Activated CD4-positive, alpha-beta T cell treated with anti-CD3 and anti-CD28 coated beads for 36 hours (primary cell): Measurements from ENCODE around the gene BRME1. TPM values are rescaled to one million over a fixed set of nuclear protein-coding genes. Genes with fewer than 3 reads are reported as not detected.

Source experiments
- ATAC-seq: fragments of 200-7000 bp; cut with Tn5 transposase; one replicate; pipeline ENCODE4 v1.10.0; 2021; ENCODE audit warnings: mild to moderate bottlenecking, moderate library complexity
- CTCF ChIA-PET: fragments of 350-600 bp; sonication (Branson Sonifier 250); formaldehyde crosslinking; loops from one replicate; lab custom pipeline; 2021; ENCODE audit warnings: antibody characterized with exemption; lab: Charles Lee
- POLR2A ChIA-PET: fragments of 350-600 bp; sonication (Branson Sonifier 250); formaldehyde crosslinking; loops from one replicate; lab custom pipeline; 2021; ENCODE audit warnings: antibody characterized with exemption, inconsistent platforms; lab: Charles Lee
- DNase-seq: peaks from one replicate; pipeline ENCODE4 v3.0.0-alpha.2; 2020
- H3K27ac Mint-ChIP-seq: one replicate; pipeline ENCODE4 v1.8.0; 2021; ENCODE audit warnings: mixed read lengths
- H3K27me3 Mint-ChIP-seq: one replicate; pipeline ENCODE4 v1.8.0; 2021; ENCODE audit warnings: mixed read lengths
- H3K36me3 Mint-ChIP-seq: one replicate; pipeline ENCODE4 v1.8.0; 2021; ENCODE audit warnings: low read depth, mixed read lengths
- H3K4me1 Mint-ChIP-seq: one replicate; pipeline ENCODE4 v1.8.0; 2021; ENCODE audit warnings: mixed read lengths
- H3K4me3 Mint-ChIP-seq: one replicate; pipeline ENCODE4 v1.8.0; 2021; ENCODE audit warnings: mild to moderate bottlenecking, moderate library complexity, mixed read lengths
- H3K9me3 Mint-ChIP-seq: one replicate; pipeline ENCODE4 v1.8.0; 2021; ENCODE audit warnings: low read depth, mixed read lengths
- intact Hi-C, 2 experiments: fragments of 100-400 bp; cut with DNase I in 1 of 2; cut with micrococcal nuclease in 1 of 2; formaldehyde crosslinking; loops; one replicate each; pipeline versions ENCODE4 v1.14.2 to v1.15.1; 2022 to 2024; cut with DNase I, micrococcal nuclease
- total RNA-seq, 2 experiments: library from RNA; stranded (reverse); gene quantifications; one replicate each; pipeline ENCODE4 v1.2.3, GENCODE V29; 2021

Gene BRME1
- total RNA-seq, result 1 to 10 TPM; 5.3 to 5.5 TPM

DNA sequence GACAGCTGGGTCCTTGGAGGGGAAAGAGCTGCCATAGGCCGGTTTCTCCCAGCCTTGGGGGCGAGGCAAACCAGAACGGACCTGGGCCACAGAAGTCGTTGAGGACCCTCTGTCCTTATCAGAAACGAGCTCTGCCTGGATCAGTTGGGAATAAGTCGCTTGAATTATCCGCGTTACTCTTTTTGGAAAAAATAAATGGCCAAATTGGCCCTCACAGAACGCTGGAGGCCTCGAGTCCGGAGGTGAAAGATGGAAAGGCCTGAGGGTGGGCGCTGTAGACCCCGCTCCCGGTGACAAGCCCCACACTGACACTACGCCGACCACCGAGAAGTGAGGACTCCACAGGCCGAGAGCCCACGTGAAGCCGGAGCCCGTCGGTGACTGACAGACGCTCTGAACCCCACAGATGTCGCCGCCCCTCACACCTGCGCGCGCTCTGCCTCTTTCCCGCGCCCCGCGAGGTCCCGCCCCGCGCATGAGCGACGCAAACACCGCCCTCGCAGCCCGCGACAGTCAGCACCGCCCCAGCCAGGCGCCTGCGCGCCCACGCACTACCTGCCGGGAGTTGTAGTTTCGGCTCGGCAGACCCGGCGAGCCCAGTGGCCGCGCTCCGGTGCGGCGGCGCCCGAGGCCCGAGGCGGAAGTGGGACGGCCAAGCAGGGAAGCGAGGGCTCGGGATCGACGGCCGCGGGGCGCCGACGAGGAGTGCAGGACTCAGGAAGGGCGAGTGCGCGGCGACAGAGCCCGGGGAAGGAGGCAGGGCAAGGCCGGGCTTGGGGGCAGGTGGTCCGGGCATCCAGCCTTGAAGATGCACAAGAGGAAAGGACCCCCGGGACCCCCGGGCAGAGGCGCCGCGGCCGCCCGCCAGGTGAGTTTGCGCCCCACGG is at the start of gene BRME1, which contains the start of gene CC2D1A:
TSS of gene BRME1 (minus strand) at position 484 of the 887 bp plus-strand sequence. CDS start 1,225 bp downstream, outside the sequence.
TSS of gene CC2D1A (plus strand) at position 568 of the 887 bp plus-strand sequence. CDS start at position 809, 241 bp downstream.
- peak within 1 kb of the TSS; percentile 93 for H3K27ac Mint-ChIP-seq
- CTCF ChIA-PET, result interaction anchor here (0.5 to 1.3 kb wide), 6 partner anchors 10 to 156 kb away, joined by 3 read pairs; partner anchors contain the start of genes IL27RA and PALM3

DNA sequence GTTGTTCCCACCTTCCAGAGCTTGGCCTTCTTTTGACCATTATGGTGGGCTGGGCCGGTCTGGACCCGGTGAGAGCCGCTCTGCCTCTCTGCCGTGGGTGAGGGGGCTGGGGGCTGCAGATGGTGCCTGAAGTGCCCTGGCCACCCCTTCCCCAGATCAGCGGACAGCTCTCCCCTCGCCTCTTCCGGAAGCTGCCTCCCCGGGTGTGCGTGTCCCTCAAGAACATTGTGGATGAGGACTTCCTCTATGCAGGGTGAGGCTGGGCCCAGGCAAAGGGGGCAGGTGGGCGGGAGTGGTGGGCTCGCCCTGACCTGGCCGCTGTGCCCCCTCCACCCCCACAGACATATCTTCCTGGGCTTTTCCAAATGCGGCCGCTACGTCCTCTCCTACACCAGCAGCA is 48.3 kb upstream of the BRME1 start:
- no peaks in the 10 kb centered on the region for H3K9me3 Mint-ChIP-seq
- peaks cover 16% of the 10 kb centered on the region for H3K4me1 Mint-ChIP-seq
- peak overlapping the region; percentile 88 for H3K4me3 Mint-ChIP-seq
- peaks cover 20% of the 10 kb centered on the region for H3K36me3 Mint-ChIP-seq
- no peak overlapping the region for H3K27ac Mint-ChIP-seq
- ChIA-PET CTCF (interaction anchor here (0.6 to 1.5 kb wide), 2 partner anchors 33 to 118 kb away, joined by 3 to 4 read pairs; partner anchors contain the start of gene MISP3), POLR2A (interaction anchor here (0.8 kb wide), 1 partner anchor 47 kb away, joined by 3 read pairs; no protein-coding TSS in a partner anchor)
- intact Hi-C loops, result loop anchor here in 1 of 2 experiments (5.0 kb wide), 4 partner anchors 33 to 93 kb away; partner anchors contain the start of gene IL27RA
- DNase-seq (no peak), ATAC-seq (no peak)
- H3K27me3 Mint-ChIP-seq, result no peaks in the 10 kb centered on the region

More for the DNA sequence above, at the start of gene BRME1, which contains the start of gene CC2D1A:
- Mint-ChIP-seq H3K4me3 (peak within 1 kb of the TSS; percentile 75), H3K27me3 (no peaks in the 10 kb centered on the region), H3K9me3 (peaks cover 1% of the 10 kb centered on the region), H3K36me3 (peaks cover 8% of the 10 kb centered on the region), H3K4me1 (peaks cover 14% of the 10 kb centered on the region)
- DNase-seq, result peak; percentile 99
- intact Hi-C loops, result loop anchor here in 1 of 2 experiments (1.0 kb wide), 8 partner anchors 15 to 175 kb away; partner anchors contain the start of genes DCAF15 and RFX1
- POLR2A ChIA-PET, result interaction anchor here (0.7 kb wide), 1 partner anchor 133 kb away, joined by 3 read pairs; no protein-coding TSS in a partner anchor
- peak; percentile 97 for ATAC-seq

DNA sequence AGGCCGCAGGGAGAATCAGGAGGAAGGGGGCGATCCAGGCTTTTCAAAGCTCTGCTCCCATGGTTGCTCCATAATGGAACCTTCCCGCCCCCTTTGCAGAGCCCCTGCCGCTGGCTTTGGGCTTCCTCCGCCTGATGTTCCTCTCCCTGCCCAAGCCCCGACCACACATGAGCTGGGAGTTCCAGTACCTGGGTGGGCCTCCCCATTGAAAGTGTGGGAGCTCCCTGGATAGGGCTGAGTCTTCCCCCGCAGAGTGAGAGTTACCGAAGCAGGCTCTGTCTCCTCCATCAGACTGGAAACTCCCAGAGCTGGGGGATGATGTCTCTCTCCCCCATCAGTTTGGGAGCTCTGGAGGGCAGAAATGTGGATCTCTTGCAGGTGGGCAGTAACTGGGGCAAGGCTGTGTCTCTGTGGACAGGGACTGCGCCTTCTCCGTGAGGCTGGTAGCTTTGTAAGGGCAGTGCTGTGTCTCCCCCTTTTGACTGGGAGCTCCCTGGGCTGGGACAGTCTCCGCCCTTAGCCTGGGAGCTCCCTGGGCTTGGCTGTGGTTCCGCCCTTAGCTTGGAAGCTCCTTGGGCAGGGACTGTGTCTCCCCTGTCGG is 47.1 kb upstream of the BRME1 start:
- peak overlapping the region; percentile 75 for H3K27ac Mint-ChIP-seq
- ChIA-PET POLR2A (interaction anchor here (0.6 to 1.0 kb wide), 3 partner anchors 53 to 204 kb away, joined by 3 read pairs; partner anchors contain the start of gene RFX1), CTCF (interaction anchor here (0.5 to 1.5 kb wide), 8 partner anchors 17 to 183 kb away, joined by 3 to 4 read pairs (median 3); partner anchors contain the start of genes ASF1B and IL27RA)
- intact Hi-C loops, result loop anchor here (1.0 to 5.0 kb wide), 18 partner anchors 32 to 466 kb away; partner anchors contain the start of genes RFX1 (in 2 of the 2), BRME1 (in 1 of the 2), C19orf53 (in 1 of the 2) and CC2D1A (in 1 of the 2)
- peaks cover 16% of the 10 kb centered on the region for H3K36me3 Mint-ChIP-seq
- H3K4me1 Mint-ChIP-seq, result peaks cover 16% of the 10 kb centered on the region
- no peaks in the 10 kb centered on the region for H3K9me3 Mint-ChIP-seq
- peak overlapping the region; percentile 88 for H3K4me3 Mint-ChIP-seq
- H3K27me3 Mint-ChIP-seq, result no peaks in the 10 kb centered on the region
- ATAC-seq (no peak), DNase-seq (no peak)

DNA sequence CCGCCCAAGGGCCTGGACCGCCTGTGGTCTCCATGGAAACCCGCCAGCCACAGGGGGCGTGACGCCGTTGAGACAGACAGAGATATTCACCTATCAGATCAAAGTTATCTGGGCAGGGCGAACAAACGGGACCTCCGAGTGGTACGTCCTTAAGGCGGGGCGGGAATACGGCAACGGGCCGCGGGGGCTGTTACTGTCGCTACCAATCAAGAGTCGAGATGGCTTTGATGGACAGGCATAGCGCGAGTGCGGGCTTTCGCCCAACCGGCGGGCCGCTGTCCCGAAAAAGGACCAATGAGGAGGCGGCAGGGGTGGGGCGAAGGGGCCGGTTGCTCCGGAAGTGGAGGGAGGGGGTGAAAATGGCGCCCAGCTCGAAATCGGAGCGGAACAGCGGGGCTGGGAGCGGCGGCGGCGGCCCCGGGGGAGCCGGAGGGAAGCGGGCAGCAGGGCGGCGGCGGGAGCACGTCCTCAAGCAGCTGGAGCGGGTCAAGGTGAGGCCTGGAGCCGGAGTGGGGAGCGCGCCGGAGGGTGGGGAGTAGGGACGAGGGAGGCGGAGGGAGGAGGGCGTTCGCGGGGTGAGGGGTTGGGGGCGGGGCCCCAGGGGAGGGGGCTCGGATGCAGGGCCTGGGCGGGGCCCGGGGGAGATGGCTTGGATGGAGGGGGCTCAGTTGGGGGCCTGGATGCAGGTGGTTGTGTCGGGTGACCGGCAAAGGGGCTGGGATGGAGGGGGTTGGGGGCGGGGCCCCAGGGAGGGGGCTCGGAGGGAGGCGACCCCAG is 46.4 kb upstream of the BRME1 start, which contains the start of gene DCAF15:
TSS of gene DCAF15 (plus strand) at position 356 of the 777 bp plus-strand sequence. CDS start at position 360, 4 bp downstream.
- peaks cover 16% of the 10 kb centered on the region for H3K4me1 Mint-ChIP-seq
- H3K27ac Mint-ChIP-seq, result peak within 1 kb of the TSS; percentile 81
- H3K36me3 Mint-ChIP-seq, result peaks cover 16% of the 10 kb centered on the region
- ATAC-seq (peak; percentile 99), DNase-seq (peak; percentile 100)
- H3K4me3 Mint-ChIP-seq, result peak within 1 kb of the TSS; percentile 88
- ChIA-PET POLR2A (interaction anchor here (0.6 to 1.0 kb wide), 5 partner anchors 23 to 204 kb away, joined by 3 read pairs; partner anchors contain the start of genes IL27RA and RFX1), CTCF (interaction anchor here (0.6 to 1.5 kb wide), 7 partner anchors 18 to 100 kb away, joined by 3 to 4 read pairs (median 3); partner anchors contain the start of gene IL27RA)
- H3K27me3 Mint-ChIP-seq, result no peaks in the 10 kb centered on the region
- H3K9me3 Mint-ChIP-seq, result no peaks in the 10 kb centered on the region
- intact Hi-C loops, result loop anchor here (1.0 to 5.0 kb wide), 18 partner anchors 31 to 467 kb away; partner anchors contain the start of genes RFX1 (in 2 of the 2), BRME1 (in 1 of the 2), C19orf53 (in 1 of the 2) and CC2D1A (in 1 of the 2)

DNA sequence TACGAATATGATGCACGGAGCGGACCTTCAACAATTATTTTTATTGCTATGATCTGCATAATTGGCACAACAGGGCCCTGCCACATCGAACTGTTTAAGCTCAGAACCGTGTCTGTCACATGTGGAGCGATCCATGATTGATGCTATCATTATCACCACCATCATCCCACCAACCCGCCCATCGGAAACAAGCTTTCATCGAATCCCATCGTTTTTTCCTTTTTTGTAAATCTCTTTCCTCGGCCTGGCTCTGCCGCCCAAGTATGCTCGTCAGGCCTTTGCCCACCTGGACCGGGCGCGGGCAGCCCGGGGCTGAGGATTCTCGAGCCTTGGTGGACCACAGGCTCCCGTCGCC is 45.9 kb upstream of the BRME1 start:
- no peaks in the 10 kb centered on the region for H3K9me3 Mint-ChIP-seq
- H3K36me3 Mint-ChIP-seq, result peaks cover 13% of the 10 kb centered on the region
- H3K27me3 Mint-ChIP-seq, result no peaks in the 10 kb centered on the region
- CTCF ChIA-PET, result interaction anchor here (0.6 to 1.5 kb wide), 4 partner anchors 45 to 101 kb away, joined by 3 to 4 read pairs (median 4); partner anchors contain the start of gene IL27RA
- intact Hi-C loops, result loop anchor here (1.0 to 5.0 kb wide), 18 partner anchors 30 to 468 kb away; partner anchors contain the start of genes RFX1 (in 2 of the 2), BRME1 (in 1 of the 2), C19orf53 (in 1 of the 2) and CC2D1A (in 1 of the 2)
- peak overlapping the region; percentile 81 for H3K27ac Mint-ChIP-seq
- DNase-seq (no peak), ATAC-seq (peak; percentile 7)
- H3K4me3 Mint-ChIP-seq, result peak overlapping the region; percentile 88
- POLR2A ChIA-PET, result interaction anchor here (0.6 to 1.0 kb wide), 3 partner anchors 23 to 80 kb away, joined by 3 read pairs; partner anchors contain the start of genes IL27RA and RFX1
- peaks cover 16% of the 10 kb centered on the region for H3K4me1 Mint-ChIP-seq

DNA sequence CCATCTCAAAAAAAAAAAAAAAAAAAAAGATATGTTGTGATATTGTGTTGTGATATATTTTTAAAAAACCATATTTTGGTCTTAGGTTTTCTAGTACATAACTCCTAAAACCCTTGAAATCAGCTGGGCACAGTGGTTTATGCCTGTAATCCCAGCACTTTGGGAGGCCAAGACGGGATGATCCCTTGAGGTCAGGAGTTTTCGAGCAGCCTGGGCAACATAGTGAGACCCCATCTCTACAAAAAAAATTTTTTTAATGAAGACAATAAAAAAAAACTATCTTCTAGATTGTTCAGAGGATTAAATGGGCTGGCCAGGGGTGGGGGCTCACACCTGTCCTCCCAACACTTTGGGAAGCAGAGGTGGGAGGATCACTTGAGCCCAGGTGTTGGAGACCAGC is 45.1 kb upstream of the BRME1 start:
- ChIA-PET POLR2A (interaction anchor here (0.6 kb wide), 1 partner anchor 522 kb away, joined by 6 read pairs; no protein-coding TSS in a partner anchor), CTCF (interaction anchor here (0.6 to 1.1 kb wide), 3 partner anchors 98 to 123 kb away, joined by 3 read pairs; no protein-coding TSS in a partner anchor)
- DNase-seq (no peak), ATAC-seq (no peak)
- H3K9me3 Mint-ChIP-seq, result no peaks in the 10 kb centered on the region
- no peak overlapping the region for H3K27ac Mint-ChIP-seq
- H3K4me3 Mint-ChIP-seq, result no peak overlapping the region
- H3K36me3 Mint-ChIP-seq, result peaks cover 9% of the 10 kb centered on the region
- peaks cover 16% of the 10 kb centered on the region for H3K4me1 Mint-ChIP-seq
- no peaks in the 10 kb centered on the region for H3K27me3 Mint-ChIP-seq
- intact Hi-C loops, result loop anchor here in 1 of 2 experiments (5.0 kb wide), 4 partner anchors 36 to 96 kb away; partner anchors contain the start of gene IL27RA

DNA sequence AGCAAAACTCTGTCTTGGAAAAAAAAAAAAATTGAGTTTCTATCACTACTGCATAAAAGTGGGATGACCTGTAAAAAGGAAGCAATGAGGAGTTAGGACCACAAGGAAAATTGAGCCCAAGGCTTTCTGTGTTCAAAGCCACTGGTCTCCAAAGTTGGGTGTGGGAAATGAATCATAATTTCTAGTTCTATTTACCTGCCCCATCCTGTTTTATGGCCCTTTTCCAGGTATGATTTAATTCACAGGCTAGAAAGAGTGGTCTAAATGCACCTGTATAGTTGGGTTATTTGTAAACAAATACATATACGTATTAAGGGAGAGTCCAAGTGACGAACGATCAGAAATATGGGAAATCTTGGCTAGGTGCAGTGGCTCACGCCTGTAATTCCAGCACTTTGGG is 40.5 kb upstream of the BRME1 start:
- intact Hi-C loops, result no loop called here
- Mint-ChIP-seq H3K36me3 (no peaks in the 10 kb centered on the region), H3K9me3 (no peaks in the 10 kb centered on the region), H3K4me3 (no peak overlapping the region), H3K27ac (no peak overlapping the region), H3K27me3 (no peaks in the 10 kb centered on the region), H3K4me1 (no peaks in the 10 kb centered on the region)
- DNase-seq (no peak), ATAC-seq (no peak)
- CTCF ChIA-PET, result interaction anchor here (0.6 kb wide), 1 partner anchor 740 kb away, joined by 3 read pairs; no protein-coding TSS in a partner anchor
- POLR2A ChIA-PET, result no interaction called here

DNA sequence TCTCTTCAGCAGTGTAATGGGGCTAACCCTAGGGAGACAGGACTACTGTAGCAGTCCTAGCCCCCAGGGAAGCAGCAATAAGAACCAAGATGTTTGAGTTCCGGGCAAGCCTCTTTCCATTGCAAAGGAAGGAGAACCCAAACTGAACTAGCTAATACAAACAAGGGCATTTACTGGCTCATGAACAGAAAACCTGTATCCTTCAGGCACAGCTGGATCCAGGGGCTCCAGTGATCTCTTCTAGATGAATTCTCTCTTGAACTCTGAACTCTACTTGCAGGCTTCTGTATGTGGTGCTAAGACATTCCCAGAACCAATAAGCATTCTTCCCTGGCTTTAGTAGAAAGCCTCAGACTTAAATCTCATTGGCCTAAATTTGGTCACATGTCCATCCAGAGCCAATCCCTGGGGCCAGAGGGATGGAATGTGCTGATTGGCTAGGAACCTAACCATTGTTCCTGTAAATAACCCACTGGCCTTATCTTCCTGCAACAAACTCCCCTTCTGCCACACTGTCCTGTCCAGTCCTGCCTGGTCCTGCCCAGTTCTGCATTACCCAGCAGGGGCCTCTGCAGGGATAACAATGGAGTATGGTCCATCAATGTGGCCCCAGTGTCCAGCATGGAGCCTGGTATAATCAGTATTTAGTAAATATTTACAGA is 36.2 kb upstream of the BRME1 start:
- ATAC-seq (no peak), DNase-seq (no peak)
- Mint-ChIP-seq H3K9me3 (no peaks in the 10 kb centered on the region), H3K27ac (no peak overlapping the region), H3K4me1 (no peaks in the 10 kb centered on the region), H3K4me3 (no peak overlapping the region), H3K36me3 (no peaks in the 10 kb centered on the region), H3K27me3 (peaks cover 3% of the 10 kb centered on the region)
- intact Hi-C loops, result no loop called here
- POLR2A ChIA-PET, result interaction anchor here (0.6 kb wide), 1 partner anchor 9 kb away, joined by 3 read pairs; no protein-coding TSS in a partner anchor
- CTCF ChIA-PET, result no interaction called here

DNA sequence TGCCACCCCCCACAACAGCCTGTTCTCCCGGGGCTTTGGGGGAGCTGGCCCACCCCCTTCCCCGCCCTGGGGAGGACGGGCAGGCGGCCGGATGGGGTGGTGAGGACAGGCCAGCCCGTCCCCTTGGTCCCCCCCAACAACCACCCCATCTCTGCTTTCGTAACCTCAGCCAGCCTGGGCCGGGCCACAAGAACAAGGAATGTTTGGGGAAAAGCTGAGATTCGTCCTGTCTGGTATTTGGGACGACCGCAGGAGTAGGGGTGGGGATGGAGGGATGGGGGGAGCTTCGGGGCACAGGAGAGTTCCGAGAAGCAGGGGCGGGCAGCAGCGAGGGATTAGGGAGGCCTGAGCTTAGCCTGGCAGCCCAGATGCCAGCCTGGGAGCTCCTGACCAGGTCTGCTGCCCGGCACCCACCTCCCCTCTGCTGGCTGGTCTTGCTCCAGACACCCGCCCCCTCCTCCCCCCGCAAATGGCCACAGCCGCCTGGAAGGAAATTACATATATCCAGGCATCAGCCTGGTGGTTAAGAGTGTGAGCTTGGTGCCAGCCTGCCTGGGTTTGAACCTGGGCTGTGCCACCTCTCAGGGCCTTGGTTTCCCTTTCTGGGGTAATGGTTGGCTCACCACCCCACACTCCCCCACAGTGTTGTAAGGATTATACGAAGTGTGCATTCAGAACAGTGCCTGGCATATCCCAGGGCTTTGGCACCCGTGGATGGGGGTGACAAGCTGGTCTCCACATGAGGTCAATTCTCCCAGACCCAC is 32.6 kb upstream of the BRME1 start, which contains the start of gene PODNL1:
TSS of gene PODNL1 (minus strand) at position 117 of the 764 bp plus-strand sequence. CDS start 236 bp downstream, outside the sequence.
- ChIA-PET CTCF (no interaction called here), POLR2A (no interaction called here)
- no peak within 1 kb of the TSS for H3K27ac Mint-ChIP-seq
- H3K36me3 Mint-ChIP-seq, result no peaks in the 10 kb centered on the region
- H3K4me3 Mint-ChIP-seq, result no peak within 1 kb of the TSS
- peaks cover 6% of the 10 kb centered on the region for H3K27me3 Mint-ChIP-seq
- DNase-seq (no peak), ATAC-seq (no peak)
- peaks cover 1% of the 10 kb centered on the region for H3K4me1 Mint-ChIP-seq
- intact Hi-C loops, result no loop called here
- no peaks in the 10 kb centered on the region for H3K9me3 Mint-ChIP-seq
